ENCODE measurements around the gene PTGFRN. TPM values are rescaled to one million over a fixed set of nuclear protein-coding genes. Genes with fewer than 3 reads are reported as not detected.

PTGFRN gene
- total and polyA plus RNA-seq, 2 of the 8 experiments (the other 6 are each of a cell fraction or from before 2014, with no cell fraction given): 13.0 to 32.6 TPM

DNA sequence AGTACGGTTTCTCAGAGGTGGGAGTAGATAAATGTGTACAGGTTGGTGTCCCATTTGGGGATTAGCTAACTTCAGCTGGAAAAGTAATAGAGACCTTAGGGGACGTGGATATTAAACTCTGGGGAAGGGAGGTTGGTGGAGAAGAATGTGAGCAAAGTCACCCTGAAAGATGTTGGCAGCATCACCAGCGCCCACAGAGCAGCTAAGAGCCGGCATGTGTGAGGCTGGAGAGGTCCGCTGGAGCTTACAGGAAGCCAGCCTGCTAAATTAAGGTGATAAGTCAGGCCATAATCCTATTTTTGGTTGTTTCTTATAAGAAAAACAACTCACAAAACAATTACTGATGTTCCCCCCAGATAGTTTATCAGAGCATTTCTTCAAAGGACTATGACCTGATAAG is 12.2 kb downstream of the PTGFRN start:
- ChIA-PET POLR2A (ENCODE audit: partially characterized antibody) (no interaction called here), CTCF (ENCODE audit: partially characterized antibody) (interaction anchor here (1.1 to 1.7 kb wide), 2 partner anchors 13 to 345 kb away, joined by 3 to 7 read pairs; no protein-coding TSS in a partner anchor)
- Histone ChIP-seq H3K79me1 (ENCODE audit: low read depth, low read length) (peaks cover 14% of the 10 kb centered on the region), H3K9ac (replicated peaks in 1 of 4; ENCODE audit: extremely low read depth in 1 of 4, low read depth in 3 of 4, low read length in 3 of 4) (no peak overlapping the region), H3K9me3 (ENCODE audit: insufficient read depth in 2 of 2, low read depth in 1 of 2, low read length in 1 of 2) (no peaks in the 10 kb centered on the region), H3K23me2 (ENCODE audit: low read depth, low read length) (no peaks in the 10 kb centered on the region), H2BK12ac (ENCODE audit: low read depth, low read length) (no peak overlapping the region), H3K36me3 (ENCODE audit: control insufficient read depth in 2 of 4, insufficient read depth in 4 of 4, low read length in 3 of 4) (no peaks in the 10 kb centered on the region), H3K4me2 (ENCODE audit: insufficient read depth in 1 of 2, low read depth in 2 of 2, low read length in 2 of 2) (no peak overlapping the region), H3K27me3 (replicated peaks in 1 of 4; ENCODE audit: control insufficient read depth in 3 of 4, extremely low read depth in 1 of 4, insufficient read depth in 3 of 4, low read length in 3 of 4) (no peaks in the 10 kb centered on the region), H4K8ac (ENCODE audit: extremely low read depth, insufficient read depth, low read length) (no peak overlapping the region), H3K14ac (ENCODE audit: insufficient read length) (no peak overlapping the region), H2AFZ (ENCODE audit: low read length) (no peak overlapping the region), H3K27ac (ENCODE audit: low read depth, low read length) (no peak overlapping the region), H3K4me1 (replicated peaks in 1 of 4; ENCODE audit: control insufficient read depth in 3 of 4, insufficient read depth in 4 of 4, low read length in 3 of 4) (no peaks in the 10 kb centered on the region; a peak in 1 of 7 replicates), H3K23ac (ENCODE audit: insufficient read length) (no peak overlapping the region), H2BK120ac (replicated peaks; ENCODE audit: low read depth, low read length) (no peak overlapping the region), H2BK20ac (ENCODE audit: low read length) (no peak overlapping the region), H3K18ac (ENCODE audit: extremely low read depth, low read length) (no peak overlapping the region), H3K4me3 (ENCODE audit: extremely low read depth in 1 of 4, insufficient read depth in 2 of 4, low read depth in 3 of 4, low read length in 4 of 4) (no peak overlapping the region), H3K79me2 (ENCODE audit: control insufficient read depth in 1 of 2, insufficient read depth in 2 of 2, low read length in 2 of 2) (peaks cover 7 to 58% of the 10 kb centered on the region in 2 experiments), H3K56ac (replicated peaks; ENCODE audit: insufficient read length, low read depth, low read length) (no peak overlapping the region), H4K5ac (ENCODE audit: insufficient read length, low read depth, low read length) (no peak overlapping the region), H2BK5ac (ENCODE audit: low read depth, low read length) (no peak overlapping the region), H2AK5ac (ENCODE audit: low read depth, low read length) (no peak overlapping the region), H4K91ac (replicated peaks; ENCODE audit: insufficient read length, low read length) (no peak overlapping the region), H2BK15ac (ENCODE audit: low read length) (no peak overlapping the region), H4K20me1 (replicated peaks in 1 of 2; ENCODE audit: control insufficient read depth in 1 of 2, insufficient read depth in 2 of 2, low read length in 2 of 2) (peaks cover 0 to 4% of the 10 kb centered on the region in 2 experiments), H3K4ac (replicated peaks; ENCODE audit: insufficient read length, low read depth, low read length) (no peak overlapping the region)
- WGBS, 2 experiments (ENCODE audit: extremely low coverage in 1 of 2, insufficient coverage in 1 of 2, insufficient read length in 1 of 2, insufficient replicate concordance in 2 of 2, low coverage in 1 of 2, low lambda C conversion rate in 2 of 2, missing lambda C conversion rate in 1 of 2): 89% methylated on average over 5 of the region's 5 CpGs; no CpG with 5 or more reads in 1 of the 2 experiments
- DNase-seq (ENCODE audit: low read depth in 1 of 2, low spot score in 2 of 2) (no peak), FAIRE-seq (no peak)
- TF ChIP-seq SIN3A (conservative IDR thresholded peaks at IDR 0.05 in 1 of 2, IDR thresholded peaks at IDR 0.05 in 1 of 2; ENCODE audit: low read depth in 1 of 2, low read length in 2 of 2) (no peak), RXRA (IDR thresholded peaks at IDR 0.05; ENCODE audit: insufficient read depth, low read depth, low read length) (no peak), EP300 (IDR thresholded peaks at IDR 0.05; ENCODE audit: borderline replicate concordance in 1 of 2, low read depth in 2 of 2, low read length in 2 of 2) (no peak), KDM5A (IDR thresholded peaks at IDR 0.05; ENCODE audit: low read length) (no peak), TCF12 (IDR thresholded peaks at IDR 0.05; ENCODE audit: low read depth, low read length) (no peak), MAFK (IDR thresholded peaks at IDR 0.05; ENCODE audit: low read depth, low read length) (no peak), BRCA1 (IDR thresholded peaks at IDR 0.05; ENCODE audit: low read depth, low read length) (no peak)

All from H1 (cell line).